Progenitor cell of endocrine pancreas (in vitro differentiated cells): ENCODE measurements around the gene NAGPA. TPM values are rescaled to one million over a fixed set of nuclear protein-coding genes. Genes with fewer than 3 reads are reported as not detected.

Experiments used
- DNase-seq: peaks from one replicate; pipeline ENCODE4 v3.0.0; 2021; ENCODE audit warnings: low spot score; ENCODE audit not compliant: unreplicated experiment
- H3K27ac Mint-ChIP-seq: 2 replicates; pipeline ENCODE4 v1.8.0; 2021; ENCODE audit warnings: mild to moderate bottlenecking, moderate library complexity, mixed read lengths
- H3K27me3 Mint-ChIP-seq: 2 replicates; pipeline ENCODE4 v1.8.0; 2021; ENCODE audit warnings: mixed read lengths
- H3K36me3 Mint-ChIP-seq: 2 replicates; pipeline ENCODE4 v1.8.0; 2022; ENCODE audit warnings: mixed read lengths; ENCODE audit not compliant: insufficient read depth
- H3K4me1 Mint-ChIP-seq: 2 replicates; pipeline ENCODE4 v1.8.0; 2021; ENCODE audit warnings: low read depth, mixed read lengths
- H3K4me3 Mint-ChIP-seq: 2 replicates; pipeline ENCODE4 v1.8.0; 2021; ENCODE audit warnings: low read depth, mild to moderate bottlenecking, moderate library complexity, mixed read lengths
- H3K9me3 Mint-ChIP-seq: 2 replicates; pipeline ENCODE4 v1.8.0; 2021; ENCODE audit warnings: low read depth, mixed read lengths
- CTCF ChIP-seq: fragments of 200-600 bp; sonication (generic); IDR thresholded peaks from one replicate; pipeline ENCODE4 v1.5.0; 2021; ENCODE audit warnings: antibody characterized with exemption, mild to moderate bottlenecking; ENCODE audit not compliant: unreplicated experiment
- total RNA-seq: library from RNA; stranded (reverse); gene quantifications from 2 replicates; pipeline ENCODE4 v1.2.1, GENCODE V29; 2021

Gene NAGPA
- total RNA-seq, 1 donor from 2014 or later, result 29.2 TPM

- no peak overlapping the region for H3K4me3 Mint-ChIP-seq
- no peaks in the 10 kb centered on the region for H3K36me3 Mint-ChIP-seq
- peaks cover 5% of the 10 kb centered on the region for H3K27me3 Mint-ChIP-seq
- no peaks in the 10 kb centered on the region for H3K4me1 Mint-ChIP-seq
- no peak overlapping the region for H3K27ac Mint-ChIP-seq
- DNase-seq, result no peak
- TF ChIP-seq CTCF, result peak; percentile 52
- no peaks in the 10 kb centered on the region for H3K9me3 Mint-ChIP-seq
These were observed 24.7 kb upstream of the NAGPA start for GRCh38 chr16:5058476-5058875.

GRCh38 chr16:5056352-5056751 is 22.6 kb upstream of the NAGPA start:
- no peaks in the 10 kb centered on the region for H3K9me3 Mint-ChIP-seq
- H3K27me3 Mint-ChIP-seq, result no peaks in the 10 kb centered on the region
- H3K4me3 Mint-ChIP-seq, result no peak overlapping the region
- no peak for DNase-seq
- H3K4me1 Mint-ChIP-seq, result no peaks in the 10 kb centered on the region
- H3K27ac Mint-ChIP-seq, result no peak overlapping the region
- TF ChIP-seq CTCF, result peak; percentile 45
- H3K36me3 Mint-ChIP-seq, result no peaks in the 10 kb centered on the region

- Mint-ChIP-seq H3K4me1 (no peaks in the 10 kb centered on the region), H3K27ac (no peak overlapping the region)
- TF ChIP-seq CTCF, result no peak
These were observed 21.4 kb upstream of the NAGPA start for GRCh38 chr16:5054876-5055865.

GRCh38 chr16:5046914-5047313 is 13.2 kb upstream of the NAGPA start:
- DNase-seq, result no peak
- no peak overlapping the region for H3K27ac Mint-ChIP-seq

More at GRCh38 chr16:5054876-5055865, 21.4 kb upstream of the NAGPA start:
- Mint-ChIP-seq H3K4me3 (no peak overlapping the region), H3K9me3 (peaks cover 7% of the 10 kb centered on the region), H3K36me3 (no peaks in the 10 kb centered on the region), H3K27me3 (no peaks in the 10 kb centered on the region)
- no peak for DNase-seq

More at GRCh38 chr16:5046914-5047313, 13.2 kb upstream of the NAGPA start:
- Mint-ChIP-seq H3K4me3 (no peak overlapping the region), H3K36me3 (peaks cover 1% of the 10 kb centered on the region), H3K27me3 (no peaks in the 10 kb centered on the region), H3K9me3 (peaks cover 7% of the 10 kb centered on the region), H3K4me1 (peaks cover 3% of the 10 kb centered on the region)
- TF ChIP-seq CTCF, result no peak
